H1 (cell line): ENCODE measurements around the gene MYO9B. TPM values are rescaled to one million over a fixed set of nuclear protein-coding genes. Genes with fewer than 3 reads are reported as not detected.

Source experiments
- CTCF ChIA-PET: fragments of 300-600 bp; sonication (Branson Sonifier 250); formaldehyde crosslinking; loops from one replicate; lab custom pipeline; 2021; ENCODE audit not compliant: partially characterized antibody; lab: Charles Lee
- POLR2A ChIA-PET: fragments of 300-600 bp; sonication (Branson Sonifier 250); formaldehyde crosslinking; loops from one replicate; lab custom pipeline; 2021; ENCODE audit warnings: inconsistent platforms; ENCODE audit not compliant: partially characterized antibody; lab: Charles Lee
- DNase-seq, 2 experiments: peaks; one replicate each; pipeline versions ENCODE4 v3.0.0 to v3.0.0-alpha.2; 2010 to 2022; ENCODE audit warnings: low spot score in 2 of 2, low read depth in 1 of 2, mixed read lengths in 1 of 2
- FAIRE-seq: peaks from 2 replicates; lab custom pipeline; 2011; peaks lifted over from hg19 to GRCh38; lab: Jason Lieb, UNC
- H2AFZ ChIP-seq: 2 replicates; pipeline ENCODE4 v1.8.1; 2012; ENCODE audit warnings: low read length, inconsistent platforms
- H2AK5ac ChIP-seq: 2 replicates; pipeline ENCODE4 v1.6.1; 2013; ENCODE audit warnings: low read depth, low read length
- H2BK120ac ChIP-seq: replicated peaks from 2 replicates; pipeline ENCODE3; 2013; ENCODE audit warnings: low read depth, low read length, inconsistent platforms
- H2BK12ac ChIP-seq: 2 replicates; pipeline ENCODE4 v1.6.1; 2013; ENCODE audit warnings: low read depth, low read length
- H2BK15ac ChIP-seq: 2 replicates; pipeline ENCODE4 v1.6.1; 2013; ENCODE audit warnings: low read length
- H2BK20ac ChIP-seq: 2 replicates; pipeline ENCODE4 v1.6.1; 2013; ENCODE audit warnings: low read length
- H2BK5ac ChIP-seq: 2 replicates; pipeline ENCODE4 v1.6.1; 2013; ENCODE audit warnings: low read depth, low read length
- H3K14ac ChIP-seq: 2 replicates; pipeline ENCODE4 v1.6.1; 2013; ENCODE audit warnings: inconsistent platforms; ENCODE audit not compliant: insufficient read length
- H3K18ac ChIP-seq: 2 replicates; pipeline ENCODE4 v1.6.1; 2013; ENCODE audit warnings: low read length; ENCODE audit errors: extremely low read depth
- H3K23ac ChIP-seq: 2 replicates; pipeline ENCODE4 v1.6.1; 2013; ENCODE audit warnings: inconsistent platforms; ENCODE audit not compliant: insufficient read length
- H3K23me2 ChIP-seq: 2 replicates; pipeline ENCODE4 v1.6.1; 2013; ENCODE audit warnings: low read depth, low read length
- H3K27ac ChIP-seq: 2 replicates; pipeline ENCODE4 v1.6.1; 2011; ENCODE audit warnings: low read depth, low read length, inconsistent platforms
- H3K27me3 ChIP-seq, 4 experiments: replicated peaks in 1 of 4; 1 replicate in 1 of 4; 2 replicates in 3 of 4; pipeline versions ENCODE4 v1.6.1 to v1.8.1; 2011 to 2013; ENCODE audit warnings: low read length in 3 of 4, mild to moderate bottlenecking in 3 of 4, inconsistent platforms in 2 of 4, mixed read lengths in 2 of 4, moderate library complexity in 1 of 4; ENCODE audit not compliant: control insufficient read depth in 3 of 4, insufficient read depth in 3 of 4; ENCODE audit errors: extremely low read depth in 1 of 4
- H3K36me3 ChIP-seq, 4 experiments: 2 replicates each; pipeline versions ENCODE4 v1.6.1 to v1.8.1; 2011 to 2013; ENCODE audit warnings: mild to moderate bottlenecking in 4 of 4, low read length in 3 of 4, moderate library complexity in 2 of 4, control low read depth in 1 of 4, inconsistent platforms in 1 of 4; ENCODE audit not compliant: insufficient read depth in 4 of 4, control insufficient read depth in 2 of 4
- H3K4ac ChIP-seq: replicated peaks from 2 replicates; pipeline ENCODE3; 2013; ENCODE audit warnings: low read length, low read depth, mixed read lengths, inconsistent platforms; ENCODE audit not compliant: insufficient read length
- H3K4me1 ChIP-seq, 4 experiments: replicated peaks in 1 of 4; 1 replicate in 1 of 4; 2 replicates in 3 of 4; pipeline versions ENCODE4 v1.6.1 to v1.8.1; 2011 to 2013; ENCODE audit warnings: low read length in 3 of 4, inconsistent platforms in 2 of 4, mixed read lengths in 1 of 4; ENCODE audit not compliant: insufficient read depth in 4 of 4, control insufficient read depth in 3 of 4
- H3K4me2 ChIP-seq, 2 experiments: 2 replicates each; pipeline versions ENCODE4 v1.6.1 to v1.8.1; 2011 to 2013; ENCODE audit warnings: low read depth in 2 of 2, low read length in 2 of 2, control low read depth in 1 of 2, inconsistent platforms in 1 of 2, mild to moderate bottlenecking in 1 of 2; ENCODE audit not compliant: insufficient read depth in 1 of 2
- H3K4me3 ChIP-seq, 4 experiments: fragments of 200-600, 300-600 bp in 1 of 4; sonication (generic), shearing (Covaris generic), sonication (Bioruptor Twin) in 1 of 4; 2 replicates each; pipeline versions ENCODE4 v1.5.1 to v1.8.1; 2011 to 2016; ENCODE audit warnings: low read length in 4 of 4, low read depth in 3 of 4, control low read depth in 2 of 4, inconsistent platforms in 2 of 4, mild to moderate bottlenecking in 2 of 4, mixed read lengths in 1 of 4, moderate library complexity in 1 of 4; ENCODE audit not compliant: insufficient read depth in 2 of 4; ENCODE audit errors: extremely low read depth in 1 of 4
- H3K56ac ChIP-seq: replicated peaks from 2 replicates; pipeline ENCODE3; 2013; ENCODE audit warnings: low read depth, mild to moderate bottlenecking, mixed read lengths, low read length, inconsistent platforms; ENCODE audit not compliant: insufficient read length
- H3K79me1 ChIP-seq: 2 replicates; pipeline ENCODE4 v1.6.1; 2013; ENCODE audit warnings: low read depth, low read length, control low read depth
- H3K79me2 ChIP-seq, 2 experiments: 2 replicates each; pipeline versions ENCODE4 v1.6.1 to v1.8.1; 2012 to 2013; ENCODE audit warnings: low read length in 2 of 2, mild to moderate bottlenecking in 2 of 2, inconsistent platforms in 1 of 2; ENCODE audit not compliant: insufficient read depth in 2 of 2, control insufficient read depth in 1 of 2
- H3K9ac ChIP-seq, 4 experiments: replicated peaks in 1 of 4; 1 replicate in 1 of 4; 2 replicates in 3 of 4; pipeline versions ENCODE4 v1.6.1 to v1.8.1; 2011 to 2013; ENCODE audit warnings: low read depth in 3 of 4, low read length in 3 of 4, control low read depth in 2 of 4, mild to moderate bottlenecking in 2 of 4, moderate library complexity in 2 of 4, inconsistent platforms in 1 of 4; ENCODE audit errors: extremely low read depth in 1 of 4
- H3K9me3 ChIP-seq, 2 experiments: 2 replicates each; pipeline versions ENCODE4 v1.6.1 to v1.8.1; 2012 to 2013; ENCODE audit warnings: mild to moderate bottlenecking in 2 of 2, moderate library complexity in 2 of 2, control low read depth in 1 of 2, inconsistent platforms in 1 of 2, low read depth in 1 of 2, low read length in 1 of 2, mixed read lengths in 1 of 2; ENCODE audit not compliant: insufficient read depth in 2 of 2
- H4K20me1 ChIP-seq, 2 experiments: replicated peaks in 1 of 2; 2 replicates each; pipeline versions ENCODE3 to v1.8.1; 2011 to 2013; ENCODE audit warnings: inconsistent platforms in 2 of 2, low read length in 2 of 2, mild to moderate bottlenecking in 1 of 2; ENCODE audit not compliant: insufficient read depth in 2 of 2, control insufficient read depth in 1 of 2
- H4K5ac ChIP-seq: 2 replicates; pipeline ENCODE4 v1.6.1; 2013; ENCODE audit warnings: low read length, low read depth, mixed read lengths, inconsistent platforms; ENCODE audit not compliant: insufficient read length
- H4K8ac ChIP-seq: 2 replicates; pipeline ENCODE4 v1.8.0; 2013; ENCODE audit warnings: mild to moderate bottlenecking, moderate library complexity, low read length, inconsistent platforms; ENCODE audit not compliant: insufficient read depth; ENCODE audit errors: extremely low read depth
- H4K91ac ChIP-seq: replicated peaks from 2 replicates; pipeline ENCODE3; 2013; ENCODE audit warnings: low read length, mixed read lengths, inconsistent platforms; ENCODE audit not compliant: insufficient read length
- CREB1 ChIP-seq: IDR thresholded peaks from 2 replicates; pipeline ENCODE4 v1.6.1; 2012; ENCODE audit warnings: inconsistent platforms
- WGBS, 2 experiments: shearing (Covaris generic) in 1 of 2; methylation state at CpG; one replicate each; pipeline versions ENCODE4 v1.1.6 to v1.1.7; 2013 to 2015; ENCODE audit warnings: low lambda C conversion rate in 2 of 2, mixed read lengths in 2 of 2, inconsistent platforms in 1 of 2, low coverage in 1 of 2, missing lambda C conversion rate in 1 of 2; ENCODE audit not compliant: insufficient replicate concordance in 2 of 2, insufficient coverage in 1 of 2, insufficient read length in 1 of 2; ENCODE audit errors: extremely low coverage in 1 of 2, missing lambda C conversion rate in 1 of 2; 5-methylcytosine and 5-hydroxymethylcytosine counted together
- polyA plus RNA-seq, 7 experiments: library from polyadenylated mRNA; depleted of rRNA in 3 of 7; stranded (reverse) in 5 of 7; unstranded in 2 of 7; fragments of >200 nt in 5 of 7; fragments of 200-250 nt in 2 of 7; gene quantifications; 1 replicate in 5 of 7; 2 replicates in 1 of 7; 4 replicates in 1 of 7; pipeline versions ENCODE4 v1.2.1 to v1.2.3, GENCODE V29; 2011 to 2013; ENCODE audit warnings: missing spikeins in 2 of 7, mixed read lengths in 2 of 7
- total RNA-seq: library from RNA; stranded (reverse); fragmentation: NEBNext Ultra II Directional; extraction: Animal tissue kit (Norgen Biotek cat#: 25700); gene quantifications from 2 replicates; pipeline ENCODE4 v1.2.1, GENCODE V29; 2021

The MYO9B gene
- total and polyA plus RNA-seq, 2 of the 8 experiments (the other 6 are each of a cell fraction or from before 2014, with no cell fraction given), result 27.6 to 77.1 TPM

GRCh38 chr19:17249887-17250548 is 174.4 kb downstream of the MYO9B start:
- POLR2A ChIA-PET, result interaction anchor here (0.6 to 4.2 kb wide), 11 partner anchors 8 to 71 kb away, joined by 3 to 44 read pairs (median 4); partner anchors contain the start of genes BABAM1 and USHBP1
- Histone ChIP-seq H3K27me3 (no peaks in the 10 kb centered on the region), H3K4me2 (no peak overlapping the region)

More at GRCh38 chr19:17249887-17250548, 174.4 kb downstream of the MYO9B start:
- Histone ChIP-seq H2BK5ac (peak overlapping the region; percentile 71), H3K79me2 (peaks cover 0 to 3% of the 10 kb centered on the region in 2 experiments; a peak in 2 of 4 replicates), H3K9ac (no peak overlapping the region), H2AK5ac (peak overlapping the region; percentile 65; the same call in 1 of the 2 replicates), H3K23me2 (no peaks in the 10 kb centered on the region; the same call in 1 of the 2 replicates), H3K56ac (no peak overlapping the region), H3K18ac (no peak overlapping the region), H4K5ac (no peak overlapping the region), H3K36me3 (peaks cover 0 to 3% (median 1%) of the 10 kb centered on the region in 4 experiments; a peak in 1 of 8 replicates), H2BK12ac (peak overlapping the region; percentile 68; the same call in 1 of the 2 replicates), H2BK15ac (0 out of 2 replicates have a peak overlapping the region, but pooled peaks have one; percentile 46), H3K4me1 (peaks cover 0 to 21% (median 17%) of the 10 kb centered on the region in 4 experiments; a peak in 6 of 7 replicates), H3K4me3 (no peak overlapping the region), H4K91ac (peak overlapping the region; percentile 74), H3K23ac (no peak overlapping the region), H4K8ac (no peak overlapping the region), H2AFZ (no peak overlapping the region), H3K27ac (no peak overlapping the region), H3K9me3 (no peaks in the 10 kb centered on the region), H2BK120ac (no peak overlapping the region), H2BK20ac (0 out of 2 replicates have a peak overlapping the region, but pooled peaks have one; percentile 18), H4K20me1 (no peaks in the 10 kb centered on the region), H3K4ac (peak overlapping the region; percentile 85), H3K14ac (no peak overlapping the region), H3K79me1 (no peaks in the 10 kb centered on the region)
- TF ChIP-seq CREB1, result no peak
- CTCF ChIA-PET, result interaction anchor here (1.0 to 4.3 kb wide), 6 partner anchors 10 to 33 kb away, joined by 4 to 35 read pairs (median 8); partner anchors contain the start of genes BABAM1 and OCEL1
- no peak for DNase-seq
- 95% methylated on average over 15 of the region's 15 CpGs; no CpG with 5 or more reads in 1 of the 2 experiments for WGBS, 2 experiments
- FAIRE-seq, result no peak
